Brain pericyte (primary cell): Measurements from ENCODE around the gene C1orf35.

ENCODE experiments used
- DNase-seq: peaks from one replicate; pipeline ENCODE4 v3.0.0-alpha.2; 2012; ENCODE audit warnings: low read depth, low spot score

Gene C1orf35

GRCh38 chr1:228063251-228064191 lies 39.6 kb downstream of the C1orf35 start:
- DNase-seq = no peak

GRCh38 chr1:228062812-228063211 lies 40.3 kb downstream of the C1orf35 start:
- DNase-seq = no peak

GRCh38 chr1:228062085-228062791 lies 40.9 kb downstream of the C1orf35 start:
- no peak for DNase-seq

DNA sequence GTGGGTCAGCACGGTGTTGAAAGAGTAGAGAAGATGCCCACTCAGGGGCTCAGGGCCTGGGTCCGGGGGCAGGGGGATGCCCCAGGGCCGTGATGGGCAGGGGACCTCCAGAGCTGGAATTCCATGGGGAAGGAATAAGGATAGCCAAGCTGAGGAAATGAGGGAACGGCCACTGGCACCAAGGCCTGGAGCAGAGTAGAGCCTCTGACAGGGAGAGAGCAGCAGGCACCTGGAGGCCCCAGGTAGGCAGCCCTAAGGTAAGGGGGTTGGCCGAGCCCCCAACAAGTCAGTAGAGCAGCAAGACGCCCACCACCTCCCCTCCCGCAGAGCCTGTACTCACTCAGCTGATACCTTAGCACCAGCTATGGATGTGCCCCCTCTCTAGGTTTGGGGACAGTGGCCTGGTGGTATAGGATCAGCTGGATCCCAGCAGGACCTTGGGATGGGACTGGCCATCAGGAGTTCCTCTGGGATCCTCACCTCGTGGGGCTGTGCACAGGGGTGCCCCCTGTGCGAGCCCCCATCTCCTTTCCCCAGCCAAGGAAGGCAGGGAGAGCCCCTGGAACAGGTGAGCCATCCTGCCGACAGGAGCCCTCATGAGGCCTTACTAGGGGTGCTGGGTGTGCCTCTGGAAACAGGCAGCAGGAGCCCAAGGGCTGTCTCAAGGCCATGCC lies 41.6 kb downstream of the C1orf35 start:
- no peak for DNase-seq

GRCh38 chr1:228060458-228061190 lies 42.5 kb downstream of the C1orf35 start:
- DNase-seq = no peak

GRCh38 chr1:228059634-228060457 lies 43.3 kb downstream of the C1orf35 start:
- DNase-seq = no peak

DNA sequence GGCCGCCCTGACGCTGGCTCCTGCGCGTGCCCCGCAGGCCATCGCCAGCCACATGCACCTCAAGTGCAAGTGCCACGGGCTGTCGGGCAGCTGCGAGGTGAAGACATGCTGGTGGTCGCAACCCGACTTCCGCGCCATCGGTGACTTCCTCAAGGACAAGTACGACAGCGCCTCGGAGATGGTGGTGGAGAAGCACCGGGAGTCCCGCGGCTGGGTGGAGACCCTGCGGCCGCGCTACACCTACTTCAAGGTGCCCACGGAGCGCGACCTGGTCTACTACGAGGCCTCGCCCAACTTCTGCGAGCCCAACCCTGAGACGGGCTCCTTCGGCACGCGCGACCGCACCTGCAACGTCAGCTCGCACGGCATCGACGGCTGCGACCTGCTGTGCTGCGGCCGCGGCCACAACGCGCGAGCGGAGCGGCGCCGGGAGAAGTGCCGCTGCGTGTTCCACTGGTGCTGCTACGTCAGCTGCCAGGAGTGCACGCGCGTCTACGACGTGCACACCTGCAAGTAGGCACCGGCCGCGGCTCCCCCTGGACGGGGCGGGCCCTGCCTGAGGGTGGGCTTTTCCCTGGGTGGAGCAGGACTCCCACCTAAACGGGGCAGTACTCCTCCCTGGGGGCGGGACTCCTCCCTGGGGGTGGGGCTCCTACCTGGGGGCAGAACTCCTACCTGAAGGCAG lies 44.0 kb downstream of the C1orf35 start:
- DNase-seq = no peak

DNA sequence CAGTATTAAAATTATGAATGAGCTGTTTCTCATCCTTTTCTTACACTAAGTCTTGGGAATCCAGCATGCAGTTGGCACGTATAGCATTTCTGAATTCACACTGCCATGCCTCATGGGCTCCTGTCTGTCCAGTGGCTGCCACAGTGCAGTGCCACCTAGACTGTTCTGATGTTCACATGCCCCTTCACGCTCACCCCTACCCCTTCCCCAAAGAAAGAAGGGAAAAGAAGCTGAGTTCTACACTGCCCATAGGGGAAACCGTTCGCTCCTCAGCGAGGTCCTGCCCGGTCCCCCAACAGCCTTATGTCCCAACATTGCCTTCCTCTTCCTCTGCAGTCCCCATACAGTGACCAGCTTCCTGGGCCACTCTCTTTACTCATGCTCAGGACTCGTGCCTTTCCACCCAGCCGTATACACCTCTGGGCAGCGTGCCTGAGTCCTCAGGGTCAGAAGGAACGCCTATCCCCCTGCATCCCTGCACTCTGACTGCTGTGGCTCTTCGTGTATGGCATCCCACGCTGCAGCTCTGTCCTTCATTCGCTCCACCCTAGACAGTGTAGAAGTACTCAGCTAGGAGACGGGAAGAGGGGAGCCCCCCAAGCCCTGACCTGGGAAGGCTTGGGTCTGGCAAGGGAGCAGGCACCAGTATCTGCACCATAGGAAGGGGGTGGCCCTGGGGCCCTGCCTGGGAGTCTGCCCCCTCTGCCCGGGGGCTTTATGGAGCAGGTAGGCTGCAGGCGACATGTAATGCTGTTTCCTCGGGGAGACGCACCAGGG lies 44.8 kb downstream of the C1orf35 start:
- DNase-seq = no peak
